ENCODE results near the gene HOXC6.

HOXC6 gene

DNA sequence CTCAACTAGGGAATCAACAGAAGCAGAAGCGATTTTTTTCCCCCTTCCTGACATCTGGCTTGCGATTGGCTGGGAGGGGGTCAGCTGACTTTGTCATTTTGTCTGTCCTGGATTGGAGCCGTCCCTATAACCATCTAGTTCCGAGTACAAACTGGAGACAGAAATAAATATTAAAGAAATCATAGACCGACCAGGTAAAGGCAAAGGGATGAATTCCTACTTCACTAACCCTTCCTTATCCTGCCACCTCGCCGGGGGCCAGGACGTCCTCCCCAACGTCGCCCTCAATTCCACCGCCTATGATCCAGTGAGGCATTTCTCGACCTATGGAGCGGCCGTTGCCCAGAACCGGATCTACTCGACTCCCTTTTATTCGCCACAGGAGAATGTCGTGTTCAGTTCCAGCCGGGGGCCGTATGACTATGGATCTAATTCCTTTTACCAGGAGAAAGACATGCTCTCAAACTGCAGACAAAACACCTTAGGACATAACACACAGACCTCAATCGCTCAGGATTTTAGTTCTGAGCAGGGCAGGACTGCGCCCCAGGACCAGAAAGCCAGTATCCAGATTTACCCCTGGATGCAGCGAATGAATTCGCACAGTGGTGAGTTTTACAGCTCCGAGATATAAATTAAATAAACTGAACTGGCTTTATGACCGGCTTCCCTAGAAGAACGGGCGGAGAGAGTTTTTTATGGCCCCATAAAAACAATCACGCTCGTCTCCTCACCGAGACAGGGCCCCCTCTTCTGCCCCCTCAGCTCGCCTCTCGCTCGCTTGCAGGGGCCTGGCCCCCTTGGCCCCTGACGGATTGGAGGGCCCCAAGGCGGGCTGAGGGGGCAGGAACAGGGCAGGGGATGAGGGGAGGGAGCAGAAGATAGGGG is at the start of gene HOXC6:
TSS of gene HOXC6 (plus strand) at position 127 of the 888 bp plus-strand sequence. CDS start at position 209, 82 bp downstream.
- no peak for DNase-seq (ENCODE audit: low spot score)

DNA sequence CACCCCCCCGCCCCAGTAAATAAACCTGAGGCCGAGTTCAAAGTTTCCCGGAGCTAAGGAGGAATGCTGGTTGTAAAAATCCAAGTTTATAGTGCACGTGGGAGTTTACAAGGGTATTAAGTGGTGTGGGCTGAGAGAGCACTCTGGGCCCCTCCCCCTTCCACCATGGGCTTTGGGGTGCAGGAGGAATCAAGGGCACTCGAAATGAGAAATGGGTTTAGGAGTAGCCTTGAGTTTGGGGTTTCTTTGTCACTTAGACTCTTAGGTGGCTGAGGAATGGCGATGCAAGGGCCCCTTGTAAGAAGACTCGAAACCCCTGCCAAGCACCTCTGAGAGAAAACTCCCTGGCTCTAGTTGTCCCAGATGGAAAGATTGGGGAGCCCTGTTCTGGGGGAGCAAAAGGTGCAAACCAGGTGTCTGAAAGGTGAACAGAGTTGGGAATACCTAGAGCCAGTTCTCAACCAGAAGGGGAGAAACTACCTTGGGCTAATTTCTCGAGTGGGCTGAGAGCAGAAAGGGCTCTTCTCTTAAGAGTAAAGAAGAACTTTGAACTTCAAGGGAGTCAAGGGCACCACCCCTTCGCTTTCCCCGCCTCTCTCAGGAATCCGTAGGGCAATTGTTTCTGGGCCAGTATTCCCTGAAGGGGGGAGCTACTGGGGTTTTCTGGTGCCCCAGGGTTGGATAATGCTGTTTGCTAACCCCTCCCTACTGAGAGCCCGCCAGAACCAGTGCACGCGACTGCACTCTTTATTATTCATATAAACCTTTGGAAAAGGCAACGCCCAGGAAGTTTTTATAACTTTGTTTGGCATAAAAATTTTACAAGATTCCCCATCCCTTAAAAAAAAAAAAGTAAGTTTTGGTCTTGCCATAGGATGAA is 49.5 kb upstream of the HOXC6 start:
- DNase-seq (ENCODE audit: low spot score), result no peak

DNA sequence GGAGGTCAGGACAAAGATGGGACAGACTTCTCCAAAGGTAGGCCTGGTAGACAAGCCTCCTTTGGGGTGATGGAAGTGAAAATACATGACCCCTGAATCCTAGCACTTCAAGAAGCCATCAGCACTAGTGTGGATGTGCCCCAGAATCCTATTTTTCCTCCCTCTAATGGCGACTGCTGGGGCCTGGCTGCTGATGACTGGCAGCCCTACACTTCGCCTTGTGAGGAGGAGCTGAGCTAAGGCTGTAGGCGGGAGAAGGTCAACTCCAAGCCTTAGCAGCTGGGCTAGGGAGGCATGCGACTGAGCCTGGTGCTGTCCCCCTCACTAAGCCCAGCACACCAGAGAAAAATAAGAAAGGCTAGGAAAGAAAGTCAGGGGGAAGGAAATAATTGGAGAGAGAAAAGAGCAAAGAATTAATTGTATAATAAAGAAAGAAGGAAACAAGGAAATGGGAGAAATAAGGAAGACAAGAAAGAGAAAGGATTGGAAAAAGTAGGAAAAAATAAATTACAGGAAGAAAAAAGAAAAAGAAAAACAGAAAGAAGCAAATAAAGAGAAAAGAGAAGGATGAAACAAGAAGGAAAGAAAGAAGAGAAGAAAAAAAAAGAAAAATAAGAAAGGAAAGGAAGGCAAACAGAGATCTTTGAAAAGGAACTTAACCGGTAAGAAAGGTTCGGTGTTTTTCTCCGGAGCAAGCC is 48.0 kb upstream of the HOXC6 start:
- no peak for DNase-seq (ENCODE audit: low spot score)

DNA sequence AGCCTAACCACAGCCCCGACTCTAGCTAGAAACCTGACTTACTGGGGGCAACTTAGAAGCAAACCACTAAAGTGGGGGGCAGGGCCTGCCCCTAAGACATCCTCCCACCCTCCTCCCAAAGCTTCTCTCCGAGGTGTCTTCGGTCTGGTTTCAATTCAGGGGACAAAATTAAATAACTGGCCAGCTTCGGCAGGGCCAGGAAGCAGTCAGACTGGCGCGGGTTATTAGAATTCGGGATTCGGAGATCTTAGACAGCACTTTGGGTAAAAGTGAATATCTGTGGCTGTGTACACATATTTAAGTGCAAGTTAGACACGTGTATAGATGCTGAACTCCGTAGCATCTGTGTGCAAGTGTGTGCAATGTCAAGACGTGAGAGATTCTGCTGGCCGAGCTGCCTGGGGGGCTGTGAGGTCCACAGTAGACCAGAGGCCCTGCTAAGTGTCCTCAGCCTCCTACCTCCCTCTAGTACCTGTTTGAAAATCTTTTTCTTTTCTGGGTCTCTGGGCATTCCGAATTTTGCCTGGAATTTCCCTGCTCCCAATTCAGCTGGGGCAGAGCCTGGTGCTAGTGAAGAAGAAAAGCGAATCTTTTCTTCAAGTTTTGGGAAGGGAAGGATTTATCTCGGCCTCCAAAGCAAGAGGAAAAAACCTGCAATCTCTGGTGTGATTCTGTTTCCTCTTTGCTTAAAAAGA is 47.3 kb upstream of the HOXC6 start:
- no peak for DNase-seq (ENCODE audit: low spot score)

DNA sequence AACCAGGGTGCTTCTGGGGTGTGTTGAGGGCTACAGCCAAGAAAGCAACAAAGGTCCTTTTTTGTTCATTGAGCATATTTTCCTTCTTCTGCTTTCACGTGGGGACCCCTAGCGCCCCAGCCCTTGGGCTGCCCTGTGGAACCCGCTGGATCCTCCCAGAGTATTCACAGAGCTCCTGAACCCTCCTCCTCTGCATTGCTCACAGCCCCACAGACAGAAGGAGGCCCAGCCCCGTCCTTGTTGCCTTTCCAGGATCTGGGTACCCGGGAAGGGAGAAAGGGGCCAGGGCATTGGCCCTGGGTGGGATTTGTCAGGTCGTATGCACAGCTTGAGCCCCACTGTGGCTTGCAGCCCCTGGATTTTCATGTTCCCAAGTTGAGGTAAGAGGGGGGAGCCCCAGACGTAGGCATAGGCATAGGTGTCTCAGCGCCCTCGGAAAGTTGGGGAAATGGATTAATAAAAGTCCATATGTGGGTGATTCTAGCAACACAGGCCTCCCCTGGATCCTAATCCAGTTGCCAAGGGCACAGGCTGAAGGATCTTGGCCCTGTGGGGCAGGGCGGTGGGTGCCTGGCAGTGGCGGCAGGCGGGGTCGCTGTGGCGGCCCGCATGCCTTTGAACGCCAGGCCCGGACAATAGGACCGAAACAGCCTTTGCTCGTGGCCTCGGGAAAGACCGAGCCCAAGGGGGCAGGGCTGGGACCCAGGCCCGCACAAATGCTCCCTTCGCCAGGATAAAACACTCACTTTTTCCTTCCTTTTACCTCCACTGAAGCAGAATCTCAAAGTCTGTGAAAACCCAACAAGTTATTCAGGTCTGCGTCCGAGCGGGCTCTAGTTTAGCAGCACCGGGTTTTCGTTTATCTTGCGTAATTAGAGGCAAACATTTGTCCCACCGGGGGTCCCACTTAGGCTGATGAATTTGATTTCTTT is 46.3 kb upstream of the HOXC6 start:
- no peak for DNase-seq (ENCODE audit: low spot score)

DNA sequence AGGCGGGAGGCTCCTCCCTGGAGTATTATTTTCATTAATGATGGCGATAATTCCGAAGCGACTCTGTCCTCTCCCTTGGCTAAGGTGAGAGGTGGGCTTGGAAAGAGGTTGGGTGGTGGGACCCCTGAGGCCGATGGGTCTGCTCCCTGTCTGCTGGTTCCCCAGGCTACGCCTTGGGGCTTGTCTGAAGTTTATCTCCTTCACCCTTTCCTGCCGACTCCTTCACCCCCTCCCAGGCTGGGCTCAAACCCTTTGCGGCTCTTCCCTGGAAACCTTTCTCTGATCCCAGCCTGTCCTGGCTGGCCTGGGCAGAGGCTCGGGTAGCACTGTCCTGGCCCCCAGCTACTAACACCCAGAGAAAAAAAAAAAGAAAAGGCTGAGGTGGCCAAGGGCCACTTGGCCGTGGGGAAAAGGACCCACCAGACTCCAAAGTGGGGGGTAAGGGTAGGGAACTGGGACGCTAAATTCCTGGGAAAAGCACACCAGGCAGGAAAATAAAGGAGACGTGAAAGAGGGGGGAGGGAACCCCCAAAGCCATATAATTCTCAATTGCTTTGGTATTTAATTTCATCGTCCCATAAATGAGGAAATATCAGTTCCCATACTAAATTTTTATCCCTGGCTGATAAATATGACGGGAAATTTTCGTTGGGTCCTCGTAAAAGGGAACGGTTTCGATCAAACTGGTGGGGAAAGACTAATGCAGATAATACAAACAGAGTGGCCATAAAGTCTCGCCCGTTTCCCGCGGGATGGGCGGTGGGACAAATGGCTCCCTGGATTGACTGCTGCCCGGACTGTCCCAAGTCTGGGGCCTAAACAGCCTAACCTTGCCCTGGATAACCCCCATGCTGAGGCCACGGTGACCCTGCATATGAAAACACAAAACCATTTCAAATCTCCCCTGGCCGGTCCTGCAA is 45.3 kb upstream of the HOXC6 start:
- no peak for DNase-seq (ENCODE audit: low spot score)

DNA sequence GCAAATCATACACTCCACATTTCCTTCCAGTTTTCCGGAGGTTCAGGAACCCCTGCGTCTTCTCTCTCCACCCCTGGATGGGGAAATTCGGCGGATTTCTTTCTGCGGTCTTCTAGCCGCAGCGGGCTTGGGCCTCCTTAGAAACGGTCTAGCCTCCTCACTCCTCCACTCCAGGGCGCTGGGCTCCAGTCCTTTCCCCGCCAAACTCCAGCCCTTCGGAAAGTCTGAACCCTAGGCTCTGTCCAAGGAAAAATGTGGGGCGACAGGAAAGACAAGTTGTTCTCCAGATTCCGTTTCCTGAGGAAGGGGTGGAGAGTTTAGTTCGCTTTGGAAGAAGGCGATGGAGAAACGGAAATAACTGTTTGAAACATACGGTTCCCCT is 44.7 kb upstream of the HOXC6 start:
- DNase-seq (ENCODE audit: low spot score), result no peak

DNA sequence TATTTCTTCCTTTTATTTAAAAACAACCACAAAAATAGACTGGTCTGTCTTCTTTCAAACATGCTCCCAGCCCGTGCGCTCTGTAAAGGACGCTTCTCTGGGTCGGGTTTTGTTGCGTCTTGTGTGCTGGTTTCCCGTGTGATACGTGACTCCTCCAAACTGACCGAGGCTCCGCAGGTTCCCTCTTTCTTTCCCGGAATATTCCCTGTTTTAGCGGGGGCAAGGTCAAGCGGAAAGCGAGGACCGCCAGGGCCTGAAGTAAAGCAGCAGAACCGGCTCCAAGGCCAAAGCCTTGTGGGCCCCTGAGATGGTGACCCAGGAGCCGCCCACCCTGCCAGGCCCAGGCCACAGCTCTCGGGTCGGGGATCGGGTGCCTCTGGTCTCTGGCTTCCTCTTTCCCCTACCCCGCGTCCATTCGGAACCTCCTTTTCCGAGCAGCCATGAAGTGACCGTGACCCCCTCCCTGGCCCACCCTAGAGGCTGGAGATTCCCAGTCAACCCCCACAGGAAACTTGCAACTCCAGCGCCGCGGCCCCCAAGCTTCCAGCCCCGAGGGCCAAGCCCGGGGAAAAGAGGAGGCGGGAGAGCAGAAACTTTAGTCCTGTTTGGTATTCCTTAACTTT is 44.2 kb upstream of the HOXC6 start:
- no peak for DNase-seq (ENCODE audit: low spot score)

DNA sequence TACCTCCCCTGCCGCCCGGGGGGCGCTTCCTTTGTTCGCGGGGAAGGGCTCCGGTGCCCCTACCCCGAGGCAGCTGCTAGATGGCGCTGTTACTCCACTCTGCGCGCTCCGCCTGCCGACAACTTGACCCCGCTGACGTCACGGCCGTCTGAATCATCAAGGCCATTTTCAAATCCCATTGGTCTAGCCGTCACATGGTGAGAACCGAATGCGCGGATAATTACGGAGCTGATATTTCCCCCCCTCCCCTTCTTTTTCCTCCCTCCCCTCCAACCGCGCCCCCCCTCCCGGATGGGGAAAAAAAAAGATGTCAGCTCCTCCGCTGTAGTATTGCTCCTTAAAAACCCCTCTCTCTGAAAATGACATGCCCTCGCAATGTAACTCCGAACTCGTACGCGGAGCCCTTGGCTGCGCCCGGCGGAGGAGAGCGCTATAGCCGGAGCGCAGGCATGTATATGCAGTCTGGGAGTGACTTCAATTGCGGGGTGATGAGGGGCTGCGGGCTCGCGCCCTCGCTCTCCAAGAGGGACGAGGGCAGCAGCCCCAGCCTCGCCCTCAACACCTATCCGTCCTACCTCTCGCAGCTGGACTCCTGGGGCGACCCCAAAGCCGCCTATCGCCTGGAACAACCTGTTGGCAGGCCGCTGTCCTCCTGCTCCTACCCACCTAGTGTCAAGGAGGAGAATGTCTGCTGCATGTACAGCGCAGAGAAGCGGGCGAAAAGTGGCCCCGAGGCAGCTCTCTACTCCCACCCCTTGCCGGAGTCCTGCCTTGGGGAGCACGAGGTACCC is 43.1 kb upstream of the HOXC6 start, which contains the start of gene HOXC10:
TSS of gene HOXC10 (plus strand) at position 246 of the 791 bp plus-strand sequence. CDS start at position 360, 114 bp downstream.
- DNase-seq (ENCODE audit: low spot score), result peak; percentile 56

DNA sequence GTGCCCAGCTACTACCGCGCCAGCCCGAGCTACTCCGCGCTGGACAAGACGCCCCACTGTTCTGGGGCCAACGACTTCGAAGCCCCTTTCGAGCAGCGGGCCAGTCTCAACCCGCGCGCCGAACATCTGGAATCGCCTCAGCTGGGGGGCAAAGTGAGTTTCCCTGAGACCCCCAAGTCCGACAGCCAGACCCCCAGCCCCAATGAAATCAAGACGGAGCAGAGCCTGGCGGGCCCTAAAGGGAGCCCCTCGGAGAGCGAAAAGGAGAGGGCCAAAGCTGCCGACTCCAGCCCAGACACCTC is 42.6 kb upstream of the HOXC6 start:
- no peak for DNase-seq (ENCODE audit: low spot score)

DNA sequence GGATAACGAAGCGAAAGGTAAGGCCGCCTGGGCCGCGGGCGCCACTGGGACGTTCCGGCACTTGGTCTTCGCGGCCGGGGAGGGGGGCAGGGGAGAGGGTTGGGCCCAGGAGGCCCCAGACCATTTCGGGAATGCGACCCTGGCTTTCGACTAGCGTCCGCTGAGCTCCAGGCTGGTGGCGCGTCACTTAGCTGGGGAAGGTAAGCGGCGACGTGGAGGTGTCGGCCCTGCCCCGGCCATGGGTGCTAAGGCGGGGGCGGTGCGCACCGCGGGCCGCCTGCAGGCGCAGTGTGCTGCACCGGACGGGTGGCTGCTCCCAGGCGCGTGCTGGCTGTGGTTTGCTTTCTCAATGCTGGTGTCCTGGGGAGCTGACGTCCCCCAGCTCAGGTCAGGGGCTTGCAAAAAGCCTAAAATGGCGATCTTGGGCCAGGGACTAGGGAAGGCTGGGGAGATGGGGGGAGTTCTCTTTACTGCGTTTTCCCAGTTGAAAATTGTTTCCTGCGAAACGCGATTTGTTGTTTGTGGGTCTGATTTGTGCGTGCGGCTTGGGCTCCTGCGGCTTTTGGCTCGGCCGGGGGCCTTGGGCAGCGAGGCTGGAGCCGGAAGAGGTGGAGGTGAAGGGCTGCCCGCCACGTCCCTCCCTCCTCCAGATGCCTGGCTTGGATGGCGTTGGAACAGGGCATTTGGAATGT is 42.1 kb upstream of the HOXC6 start:
- no peak for DNase-seq (ENCODE audit: low spot score)

DNA sequence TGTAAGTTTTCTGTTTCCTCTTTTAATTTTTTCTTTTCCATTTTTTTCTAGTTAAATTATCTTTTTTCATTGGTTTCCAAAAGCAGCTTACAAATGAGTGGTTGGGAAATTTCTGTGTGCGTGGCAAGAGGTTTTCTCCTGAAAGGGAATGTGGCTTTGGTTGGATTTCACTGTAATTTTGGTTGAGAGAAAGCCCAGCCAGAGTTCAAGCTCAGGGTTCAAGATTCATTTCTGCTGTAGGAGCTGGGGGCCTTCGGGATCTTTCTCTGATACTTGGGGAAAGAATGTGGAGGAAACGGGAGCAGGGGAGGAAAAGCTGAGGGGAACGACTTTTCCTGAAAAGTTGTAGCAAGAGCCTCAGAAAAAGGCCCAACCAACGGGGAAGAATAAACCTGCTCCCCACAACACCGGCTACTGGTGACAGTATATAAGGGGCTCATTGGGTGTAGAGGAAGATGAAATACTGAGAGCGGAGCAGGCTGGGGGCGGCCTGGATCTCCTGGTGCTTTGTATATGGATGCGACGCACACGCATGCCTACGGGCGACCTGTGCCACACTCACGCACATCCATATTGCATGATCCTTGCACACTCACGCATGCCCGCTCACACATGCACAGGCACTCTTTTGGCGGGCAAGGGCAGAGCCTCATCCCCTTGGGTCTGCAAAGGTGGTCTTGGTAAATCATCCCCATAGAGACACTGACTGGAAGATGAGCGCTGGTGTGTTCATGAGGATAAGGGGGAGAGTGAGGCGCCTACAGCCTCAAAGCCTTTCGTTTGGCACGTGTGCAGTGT is 41.4 kb upstream of the HOXC6 start:
- no peak for DNase-seq (ENCODE audit: low spot score)

DNA sequence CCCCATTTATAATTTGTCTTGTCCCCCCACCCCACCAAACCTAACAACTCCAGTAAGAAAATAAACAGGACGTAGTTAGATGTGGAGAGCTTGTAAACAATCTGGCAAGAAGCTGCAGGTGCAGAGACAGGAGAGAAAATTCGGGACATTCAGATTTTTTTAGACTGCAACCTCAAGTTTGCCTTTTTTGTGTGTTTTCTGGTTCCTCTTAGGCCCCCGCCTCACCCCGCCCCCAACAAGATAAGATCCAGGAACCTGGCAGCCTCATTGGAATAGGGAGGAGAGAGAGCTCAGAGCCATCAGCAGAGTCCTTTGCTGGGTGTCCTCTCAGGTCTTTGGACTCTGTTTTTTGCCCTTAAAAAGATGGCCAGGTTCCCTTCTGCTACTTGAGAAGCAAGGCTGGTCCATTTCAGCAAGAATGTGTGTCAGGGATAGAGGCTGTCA is 40.4 kb upstream of the HOXC6 start:
- no peak for DNase-seq (ENCODE audit: low spot score)

DNA sequence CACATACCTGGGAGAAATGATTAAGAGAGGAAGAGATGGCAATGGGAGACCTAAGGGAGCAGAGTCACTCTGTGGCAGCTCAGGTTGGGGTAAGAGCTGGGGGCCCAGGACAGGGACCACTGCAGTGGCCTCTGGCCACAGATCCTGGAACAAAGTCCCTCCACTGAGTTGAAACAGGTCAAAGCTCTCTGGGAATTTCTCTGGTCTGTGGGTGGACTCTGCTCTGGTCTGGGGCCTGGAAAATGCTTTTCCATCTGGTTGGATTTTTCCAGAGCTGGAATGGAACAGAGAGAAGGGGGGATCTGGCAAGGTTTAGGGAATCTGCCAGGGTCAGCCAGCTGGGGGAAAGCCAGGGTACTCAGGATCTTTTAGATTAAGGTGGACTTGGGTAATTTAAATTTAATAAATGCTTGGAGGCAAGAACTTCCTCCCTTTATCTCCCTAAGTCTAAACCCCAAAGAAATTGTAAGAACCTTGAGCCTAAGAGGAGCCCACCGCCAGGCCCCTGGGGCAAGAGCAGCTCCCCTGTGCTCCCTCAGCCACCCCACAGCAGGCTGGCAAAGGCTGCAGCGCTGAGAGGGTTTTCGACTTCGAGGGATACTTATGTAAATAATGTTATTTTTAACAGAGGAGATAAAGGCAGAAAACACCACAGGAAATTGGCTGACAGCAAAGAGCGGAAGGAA is 39.6 kb upstream of the HOXC6 start:
- DNase-seq (ENCODE audit: low spot score), result no peak

DNA sequence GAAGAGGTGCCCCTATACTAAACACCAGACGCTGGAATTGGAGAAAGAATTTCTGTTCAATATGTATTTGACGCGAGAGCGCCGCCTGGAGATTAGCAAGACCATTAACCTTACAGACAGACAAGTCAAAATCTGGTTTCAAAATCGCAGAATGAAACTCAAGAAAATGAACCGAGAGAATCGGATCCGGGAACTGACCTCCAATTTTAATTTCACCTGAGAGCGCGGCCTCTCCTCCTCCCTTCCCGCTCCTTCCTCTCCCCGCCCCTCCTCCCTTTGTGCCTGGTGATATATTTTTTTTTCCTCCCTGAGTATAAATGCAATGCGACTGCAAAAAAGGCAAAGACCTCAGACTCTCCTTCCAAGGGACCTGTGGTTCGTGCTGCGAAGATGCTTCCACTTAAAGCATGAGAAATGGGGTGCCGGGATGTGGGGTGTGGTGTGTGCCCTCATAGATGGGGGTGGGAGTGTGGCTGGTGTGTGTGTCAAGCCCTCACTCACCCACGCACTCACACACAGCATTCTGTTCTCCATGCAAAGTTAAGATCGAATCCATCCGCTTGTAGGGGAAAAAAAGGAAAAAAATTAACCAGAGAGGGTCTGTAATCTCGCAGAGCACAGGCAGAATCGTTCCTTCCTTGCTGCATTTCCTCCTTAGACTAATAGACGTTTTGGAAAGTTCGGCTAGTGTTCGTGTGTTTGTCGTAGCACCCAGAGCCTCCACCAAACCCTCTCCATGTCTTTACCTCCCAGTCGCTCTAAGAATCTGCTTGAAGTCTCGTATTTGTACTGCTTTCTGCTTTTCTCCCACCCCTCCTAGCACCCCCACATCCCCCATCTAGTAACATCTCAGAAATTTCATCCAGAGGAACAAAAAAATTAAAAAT is 38.8 kb upstream of the HOXC6 start:
- DNase-seq (ENCODE audit: low spot score), result no peak

Data from CD4-positive, alpha-beta T cell treated with Interleukin-6 at 100 ng/mL for 8 hours (primary cell).